ENCODE results near the gene SPATA6L. TPM values are rescaled to one million over a fixed set of nuclear protein-coding genes. Genes with fewer than 3 reads are reported as not detected.

SPATA6L gene
- total RNA-seq, 1 experiment from 2014 or later = 1.8 TPM

GRCh38 chr9:4566806-4567205 is 99.5 kb downstream of the SPATA6L start:
- ChIA-PET CTCF (interaction anchor here (1.0 kb wide), 1 partner anchor 18 kb away, joined by 6 read pairs; no protein-coding TSS in a partner anchor), POLR2A (no interaction called here)
- H3K27ac Mint-ChIP-seq = no peak overlapping the region; the same call in 1 of the 2 replicates
- H3K4me3 Mint-ChIP-seq = no peak overlapping the region
- H3K36me3 Mint-ChIP-seq = peaks cover 4% of the 10 kb centered on the region
- H3K4me1 Mint-ChIP-seq = no peaks in the 10 kb centered on the region
- ATAC-seq (no peak), DNase-seq (ENCODE audit: low spot score) (no peak)
- TF ChIP-seq MLX (CRISPR knock-in tag; IDR thresholded peaks at IDR 0.05) (no peak), CREM (CRISPR knock-in tag; IDR thresholded peaks at IDR 0.05) (no peak), ATF3 (CRISPR knock-in tag; conservative IDR thresholded peaks at IDR 0.05) (no peak), ZBTB43 (CRISPR knock-in tag; IDR thresholded peaks at IDR 0.05) (no peak), RELA (CRISPR knock-in tag; IDR thresholded peaks at IDR 0.05; ENCODE audit: borderline replicate concordance) (no peak), TEAD1 (CRISPR knock-in tag; IDR thresholded peaks at IDR 0.05) (no peak), TEAD4 (CRISPR knock-in tag; IDR thresholded peaks at IDR 0.05) (no peak), IRF2 (CRISPR knock-in tag; IDR thresholded peaks at IDR 0.05; ENCODE audit: borderline replicate concordance, low read depth) (no peak), FOXJ3 (CRISPR knock-in tag; IDR thresholded peaks at IDR 0.05; ENCODE audit: borderline replicate concordance) (no peak), E2F1 (CRISPR knock-in tag; IDR thresholded peaks at IDR 0.05) (no peak), SP1 (CRISPR knock-in tag; conservative IDR thresholded peaks at IDR 0.05) (no peak), MAX (CRISPR knock-in tag; IDR thresholded peaks at IDR 0.05) (no peak), EMX1 (CRISPR knock-in tag; IDR thresholded peaks at IDR 0.05) (no peak)
- 0 out of 2 replicates have a peak, but pooled peaks cover 3% of the 10 kb centered on the region for H3K9me3 Mint-ChIP-seq
- H3K27me3 Mint-ChIP-seq (ENCODE audit: low read depth) = no peaks in the 10 kb centered on the region

GRCh38 chr9:4563105-4563504 is 103.2 kb downstream of the SPATA6L start:
- Mint-ChIP-seq H3K27me3 (ENCODE audit: low read depth) (no peaks in the 10 kb centered on the region), H3K4me3 (no peak overlapping the region), H3K4me1 (no peaks in the 10 kb centered on the region), H3K27ac (no peak overlapping the region), H3K36me3 (peaks cover 4% of the 10 kb centered on the region), H3K9me3 (0 out of 2 replicates have a peak, but pooled peaks cover 3% of the 10 kb centered on the region)
- CTCF ChIA-PET = no interaction called here
- DNase-seq (ENCODE audit: low spot score) (no peak), ATAC-seq (no peak)
- POLR2A ChIA-PET = no interaction called here
- TF ChIP-seq JAZF1 (CRISPR knock-in tag; IDR thresholded peaks at IDR 0.05) = no peak
- TF ChIP-seq SP1 (CRISPR knock-in tag; conservative IDR thresholded peaks at IDR 0.05) = no peak
- no peak for TF ChIP-seq NR1H2 (CRISPR knock-in tag; IDR thresholded peaks at IDR 0.05)
- TF ChIP-seq IRF2 (CRISPR knock-in tag; IDR thresholded peaks at IDR 0.05; ENCODE audit: borderline replicate concordance, low read depth) = no peak

- CTCF ChIA-PET = interaction anchor here (0.6 to 1.1 kb wide), 2 partner anchors 21 to 81 kb away, joined by 3 to 4 read pairs; no protein-coding TSS in a partner anchor
- no peak for DNase-seq (ENCODE audit: low spot score)
- no peak for TF ChIP-seq OVOL2 (CRISPR knock-in tag; IDR thresholded peaks at IDR 0.05; ENCODE audit: borderline replicate concordance)
- no peak for TF ChIP-seq FOXJ3 (CRISPR knock-in tag; IDR thresholded peaks at IDR 0.05; ENCODE audit: borderline replicate concordance)
- no peak for TF ChIP-seq FOXK1 (CRISPR knock-in tag; IDR thresholded peaks at IDR 0.05)
- TF ChIP-seq SMAD4 (CRISPR knock-in tag; IDR thresholded peaks at IDR 0.05) = no peak
- no peak for TF ChIP-seq GTF2I (CRISPR knock-in tag; conservative IDR thresholded peaks at IDR 0.05)
- TF ChIP-seq ATF6 (CRISPR knock-in tag; IDR thresholded peaks at IDR 0.05) = no peak
- TF ChIP-seq IRF2 (CRISPR knock-in tag; IDR thresholded peaks at IDR 0.05; ENCODE audit: borderline replicate concordance, low read depth) = no peak
- TF ChIP-seq ZNF232 (CRISPR knock-in tag; IDR thresholded peaks at IDR 0.05) = no peak
- TF ChIP-seq ZNF263 (CRISPR knock-in tag; IDR thresholded peaks at IDR 0.05; ENCODE audit: low read depth) = no peak
- no peak for TF ChIP-seq STAT6 (CRISPR knock-in tag; conservative IDR thresholded peaks at IDR 0.05; ENCODE audit: low read depth)
These were observed 106.8 kb downstream of the SPATA6L start for GRCh38 chr9:4559261-4560182.

More at GRCh38 chr9:4559261-4560182, 106.8 kb downstream of the SPATA6L start:
- H3K36me3 Mint-ChIP-seq = no peaks in the 10 kb centered on the region
- ATAC-seq = no peak
- no peak overlapping the region for H3K4me3 Mint-ChIP-seq
- H3K4me1 Mint-ChIP-seq = peaks cover 15% of the 10 kb centered on the region
- POLR2A ChIA-PET = no interaction called here
- no peak overlapping the region for H3K27ac Mint-ChIP-seq
- H3K27me3 Mint-ChIP-seq (ENCODE audit: low read depth) = no peaks in the 10 kb centered on the region
- H3K9me3 Mint-ChIP-seq = no peaks in the 10 kb centered on the region

All from WTC11 (cell line).